NT2/D1 (cell line): ENCODE data around the gene SCN10A.

Experiments used
- YY1 ChIP-seq: IDR thresholded peaks from 2 replicates; pipeline ENCODE4 v1.6.1; 2011; ENCODE audit not compliant: insufficient read length, insufficient read depth
- ZNF274 ChIP-seq: IDR thresholded peaks from 2 replicates; pipeline ENCODE4 v1.6.1; 2011; ENCODE audit warnings: mild to moderate bottlenecking, low read depth, low read length

DNA sequence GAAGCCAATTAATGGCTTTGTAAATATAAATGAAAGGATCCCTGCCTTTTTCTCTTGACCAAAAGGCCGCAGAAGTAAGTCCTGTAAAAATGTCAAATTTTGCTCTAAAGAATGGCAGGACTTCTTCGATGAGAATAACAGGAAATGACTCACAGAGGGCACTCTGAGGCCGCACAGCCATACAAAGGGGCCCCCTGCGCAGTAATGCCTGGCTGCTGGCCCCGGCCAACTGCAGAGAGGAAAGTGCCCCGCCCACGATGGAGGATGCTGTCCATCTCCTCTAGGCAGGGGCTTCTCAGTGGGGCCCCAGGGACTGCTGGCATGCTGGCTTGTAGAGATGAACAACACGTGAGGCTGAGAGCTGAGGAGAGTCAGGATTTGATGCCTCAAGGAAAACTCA lies 18.1 kb upstream of the SCN10A start:
- TF ChIP-seq ZNF274 (no peak), YY1 (no peak)
